Spleen (tissue), 11 donors: ENCODE data around the gene ZCCHC7. TPM values are rescaled to one million over a fixed set of nuclear protein-coding genes. Genes with fewer than 3 reads are reported as not detected.

Experiments
- DNase-seq: peaks from one replicate; pipeline ENCODE4 v3.0.0-alpha.2; 2020
- H3K27ac ChIP-seq, 8 donors: fragments of 200-600 bp; sonication (generic) in 7 of 8; 1 replicate in 4 of 8; 2 replicates in 4 of 8; pipeline versions ENCODE4 v1.5.0 to v1.8.0; 2016 to 2021; ENCODE audit warnings: inconsistent platforms in 4 of 8, mild to moderate bottlenecking in 4 of 8, moderate library complexity in 1 of 8
- H3K27me3 ChIP-seq, 7 donors: fragments of 200-600 bp; sonication (generic) in 6 of 7; replicated peaks in 1 of 7; 1 replicate in 4 of 7; 2 replicates in 3 of 7; pipeline versions ENCODE4 v1.5.0 to v1.8.0; 2016 to 2021; ENCODE audit warnings: inconsistent platforms in 3 of 7, mild to moderate bottlenecking in 1 of 7
- H3K36me3 ChIP-seq, 6 donors: fragments of 200-600 bp; sonication (generic) in 5 of 6; 1 replicate in 4 of 6; 2 replicates in 2 of 6; pipeline versions ENCODE4 v1.5.0 to v1.8.0; 2016 to 2021; ENCODE audit warnings: inconsistent platforms in 2 of 6
- H3K4me1 ChIP-seq, 6 donors: fragments of 200-600 bp; sonication (generic) in 5 of 6; 1 replicate in 3 of 6; 2 replicates in 3 of 6; pipeline versions ENCODE4 v1.5.0 to v1.8.0; 2016 to 2021; ENCODE audit warnings: inconsistent platforms in 3 of 6
- H3K4me3 ChIP-seq, 8 donors: fragments of 200-600 bp; sonication (generic) in 7 of 8; 1 replicate in 4 of 8; 2 replicates in 4 of 8; pipeline versions ENCODE4 v1.5.0 to v1.8.0; 2016 to 2021; ENCODE audit warnings: inconsistent platforms in 4 of 8, mild to moderate bottlenecking in 4 of 8, moderate library complexity in 2 of 8
- H3K9me3 ChIP-seq, 8 donors: fragments of 200-600 bp; sonication (generic) in 7 of 8; 1 replicate in 4 of 8; 2 replicates in 4 of 8; pipeline versions ENCODE4 v1.5.0 to v1.8.0; 2016 to 2021; ENCODE audit warnings: inconsistent platforms in 4 of 8
- POLR2A ChIP-seq, 3 donors: fragments of 450-650 bp; IDR thresholded peaks; one replicate each; pipeline ENCODE4 v1.5.1; 2017; ENCODE audit warnings: antibody characterized with exemption in 3 of 3, mild to moderate bottlenecking in 1 of 3
- POLR2AphosphoS5 ChIP-seq, 3 donors: sonication (generic); formaldehyde crosslinking; IDR thresholded peaks; one replicate each; pipeline ENCODE4 v1.5.1; 2017; ENCODE audit warnings: antibody characterized with exemption in 3 of 3
- WGBS, 5 donors: extraction: QIAGEN DNeasy Blood & Tissue Kit in 3 of 5; methylation state at CpG; one replicate each; pipeline versions ENCODE4 v1.1.5 to v1.1.7; 2013 to 2018; 5-methylcytosine and 5-hydroxymethylcytosine counted together
- intact Hi-C: fragments of 100-400 bp; cut with DNase I; formaldehyde crosslinking; loops from one replicate; pipeline ENCODE4 v1.15.0; 2023; ENCODE audit warnings: low total_unique reads
- polyA plus RNA-seq, 3 donors: library from polyadenylated mRNA; stranded (reverse); fragments of 200-250 nt; gene quantifications; one replicate each; pipeline ENCODE4 v1.2.1, GENCODE V29; 2013
- total RNA-seq, 7 donors: library from RNA; depleted of rRNA in 3 of 7; stranded (reverse); fragments of >200 nt in 3 of 7; fragmentation: NEBNext Ultra II Directional in 4 of 7; extraction: Animal tissue kit (Norgen Biotek cat#: 25700) in 4 of 7; gene quantifications; one replicate each; pipeline versions ENCODE4 v1.1.0 to v1.2.1, GENCODE V29; 2016 to 2021
- TF ChIP-seq, protein P1 (sequence below), 11 experiments: fragments of 200-600 bp in 7 of 11; fragments of 450-650 bp in 4 of 11; sonication (generic) in 4 of 11; IDR thresholded peaks in 8 of 11; conservative IDR thresholded peaks in 3 of 11; 1 replicate in 7 of 11; 2 replicates in 4 of 11; pipeline versions ENCODE4 v1.4.0 to v1.8.0; 2016 to 2021; ENCODE audit warnings: antibody characterized with exemption in 11 of 11, inconsistent platforms in 4 of 11, mild to moderate bottlenecking in 1 of 11
- donor health status: healthy with polysubstance abuse.
- donor health status: DM: no; HTN: no; CAD: no; lungs with moderate emphysema.
- donor health status: DM: no; HTN: no; CAD: no.
- donor health status: Bipolar disorder and iron deficiency.
- donor health status: healthy.
- donor health status: DM: no; HTN: no; CAD: no.
- donor health status: DM: yes; HTN: yes; CAD: no.

The ZCCHC7 gene
- total and polyA plus RNA-seq, 10 donors: 17.0 to 50.6 (median 38.1) TPM

GRCh38 chr9:37172557-37172956 lies 52.2 kb downstream of the ZCCHC7 start:
- DNase-seq: no peak
- Histone ChIP-seq H3K9me3 (no peaks in the 10 kb centered on the region), H3K4me3 (no peak overlapping the region), H3K4me1 (peaks cover 0 to 3% (median 0%) of the 10 kb centered on the region in 6 donors), H3K27me3 (no peaks in the 10 kb centered on the region), H3K27ac (no peak overlapping the region), H3K36me3 (peaks cover 0 to 49% (median 3%) of the 10 kb centered on the region in 6 donors)
- no peak for TF ChIP-seq POLR2AphosphoS5 (IDR thresholded peaks at IDR 0.05)
- no peak for TF ChIP-seq POLR2A (IDR thresholded peaks at IDR 0.05)
- TF ChIP-seq, protein P1, sequence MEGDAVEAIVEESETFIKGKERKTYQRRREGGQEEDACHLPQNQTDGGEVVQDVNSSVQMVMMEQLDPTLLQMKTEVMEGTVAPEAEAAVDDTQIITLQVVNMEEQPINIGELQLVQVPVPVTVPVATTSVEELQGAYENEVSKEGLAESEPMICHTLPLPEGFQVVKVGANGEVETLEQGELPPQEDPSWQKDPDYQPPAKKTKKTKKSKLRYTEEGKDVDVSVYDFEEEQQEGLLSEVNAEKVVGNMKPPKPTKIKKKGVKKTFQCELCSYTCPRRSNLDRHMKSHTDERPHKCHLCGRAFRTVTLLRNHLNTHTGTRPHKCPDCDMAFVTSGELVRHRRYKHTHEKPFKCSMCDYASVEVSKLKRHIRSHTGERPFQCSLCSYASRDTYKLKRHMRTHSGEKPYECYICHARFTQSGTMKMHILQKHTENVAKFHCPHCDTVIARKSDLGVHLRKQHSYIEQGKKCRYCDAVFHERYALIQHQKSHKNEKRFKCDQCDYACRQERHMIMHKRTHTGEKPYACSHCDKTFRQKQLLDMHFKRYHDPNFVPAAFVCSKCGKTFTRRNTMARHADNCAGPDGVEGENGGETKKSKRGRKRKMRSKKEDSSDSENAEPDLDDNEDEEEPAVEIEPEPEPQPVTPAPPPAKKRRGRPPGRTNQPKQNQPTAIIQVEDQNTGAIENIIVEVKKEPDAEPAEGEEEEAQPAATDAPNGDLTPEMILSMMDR (IDR thresholded peaks at IDR 0.05 in 8 of 11, conservative IDR thresholded peaks at IDR 0.05 in 3 of 11): no peak
- intact Hi-C loops: no loop called here
- WGBS, 5 donors: 86 to 98% (median 93%) methylated on average over 4 of the region's 4 CpGs

DNA sequence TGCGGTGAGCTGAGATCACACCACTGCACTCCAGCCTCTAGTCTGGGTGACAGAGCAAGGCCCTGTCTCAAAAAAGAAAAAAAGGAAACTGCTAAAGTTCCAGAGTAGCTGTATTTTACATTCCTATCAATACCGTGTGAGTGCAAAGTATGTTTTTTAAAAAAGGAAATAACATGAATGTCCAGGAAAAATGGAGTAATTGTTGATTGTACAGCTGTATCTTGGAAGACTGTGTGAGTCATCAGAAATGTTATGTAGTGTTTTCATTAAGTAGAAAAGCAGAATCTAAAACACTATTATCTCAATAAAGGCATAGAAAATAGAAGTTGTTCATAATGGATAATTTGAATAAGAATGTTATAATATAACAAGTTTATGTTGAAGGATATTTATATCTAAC lies 53.9 kb downstream of the ZCCHC7 start:
- Histone ChIP-seq H3K9me3 (no peaks in the 10 kb centered on the region), H3K27ac (no peak overlapping the region), H3K27me3 (no peaks in the 10 kb centered on the region), H3K4me3 (no peak overlapping the region), H3K4me1 (peaks cover 0 to 17% (median 0%) of the 10 kb centered on the region in 6 donors), H3K36me3 (peaks cover 0 to 38% (median 3%) of the 10 kb centered on the region in 6 donors)
- intact Hi-C loops: no loop called here
- no peak for DNase-seq
- TF ChIP-seq POLR2A (IDR thresholded peaks at IDR 0.05) (no peak), POLR2AphosphoS5 (IDR thresholded peaks at IDR 0.05) (no peak)
- TF ChIP-seq, protein P1 (IDR thresholded peaks at IDR 0.05 in 8 of 11, conservative IDR thresholded peaks at IDR 0.05 in 3 of 11): no peak
- WGBS, 5 donors: 71 to 84% (median 82%) methylated on average over 2 of the region's 2 CpGs

- Histone ChIP-seq H3K4me3 (no peak overlapping the region), H3K27me3 (no peaks in the 10 kb centered on the region), H3K27ac (no peak overlapping the region), H3K36me3 (peaks cover 0 to 29% (median 3%) of the 10 kb centered on the region in 6 donors), H3K4me1 (peaks cover 0 to 28% (median 0%) of the 10 kb centered on the region in 6 donors), H3K9me3 (peaks cover 0 to 5% (median 0%) of the 10 kb centered on the region in 8 donors)
- intact Hi-C loops: no loop called here
- 94 to 98% (median 96%) methylated on average over 2 of the region's 2 CpGs for WGBS, 5 donors
- TF ChIP-seq, protein P1 (IDR thresholded peaks at IDR 0.05 in 8 of 11, conservative IDR thresholded peaks at IDR 0.05 in 3 of 11): no peak
- no peak for TF ChIP-seq POLR2A (IDR thresholded peaks at IDR 0.05)
- no peak for TF ChIP-seq POLR2AphosphoS5 (IDR thresholded peaks at IDR 0.05)
- no peak for DNase-seq
These were observed 58.4 kb downstream of the ZCCHC7 start for GRCh38 chr9:37178742-37179141.

GRCh38 chr9:37179576-37179975 lies 59.2 kb downstream of the ZCCHC7 start:
- Histone ChIP-seq H3K36me3 (peaks cover 0 to 22% (median 3%) of the 10 kb centered on the region in 6 donors), H3K4me1 (peaks cover 0 to 28% (median 0%) of the 10 kb centered on the region in 6 donors), H3K9me3 (peaks cover 0 to 5% (median 0%) of the 10 kb centered on the region in 8 donors), H3K4me3 (no peak overlapping the region), H3K27me3 (no peaks in the 10 kb centered on the region), H3K27ac (no peak overlapping the region)
- intact Hi-C loops: no loop called here
- WGBS, 5 donors: 92 to 96% (median 93%) methylated on average over 3 of the region's 3 CpGs
- TF ChIP-seq, protein P1 (IDR thresholded peaks at IDR 0.05 in 8 of 11, conservative IDR thresholded peaks at IDR 0.05 in 3 of 11): no peak
- TF ChIP-seq POLR2AphosphoS5 (IDR thresholded peaks at IDR 0.05) (no peak), POLR2A (IDR thresholded peaks at IDR 0.05) (no peak)
- DNase-seq: no peak
